HG03457 (cell line): ENCODE data around the gene AGAP1.

Experiments
- ATAC-seq: cut with Tn5 transposase; IDR thresholded peaks from one replicate; pipeline ENCODE4 v1.9.1; 2021; ENCODE audit warnings: moderate number of reproducible peaks; ENCODE audit not compliant: unreplicated experiment

AGAP1 gene

GRCh38 chr2:236161082-236161462 lies 667.2 kb downstream of the AGAP1 start:
- ATAC-seq: no peak

- ATAC-seq: no peak
Measured at GRCh38 chr2:236161531-236161930, 667.7 kb downstream of the AGAP1 start.

GRCh38 chr2:236162031-236162845 lies 668.4 kb downstream of the AGAP1 start:
- no peak for ATAC-seq

- ATAC-seq: no peak
Measured at GRCh38 chr2:236162882-236163470, 669.1 kb downstream of the AGAP1 start.

- no peak for ATAC-seq
Measured at GRCh38 chr2:236163471-236164200, 669.8 kb downstream of the AGAP1 start.

- ATAC-seq: no peak
Measured at GRCh38 chr2:236164201-236164924, 670.5 kb downstream of the AGAP1 start.

- no peak for ATAC-seq
Measured at GRCh38 chr2:236164925-236165841, 671.3 kb downstream of the AGAP1 start.

GRCh38 chr2:236165842-236166795 lies 672.3 kb downstream of the AGAP1 start:
- ATAC-seq: no peak

- no peak for ATAC-seq
Measured at GRCh38 chr2:236166796-236167296, 673.0 kb downstream of the AGAP1 start.

GRCh38 chr2:236167297-236168109 lies 673.7 kb downstream of the AGAP1 start:
- no peak for ATAC-seq

GRCh38 chr2:236168110-236169080 lies 674.6 kb downstream of the AGAP1 start, which contains the start of gene GBX2:
TSS of gene GBX2 (minus strand) at chr2:236168386. CDS start at chr2:236167971, 415 bp downstream.
- ATAC-seq: no peak

GRCh38 chr2:236169151-236169721 lies 675.4 kb downstream of the AGAP1 start:
- no peak for ATAC-seq

GRCh38 chr2:236169741-236170589 lies 676.1 kb downstream of the AGAP1 start:
- no peak for ATAC-seq

GRCh38 chr2:236170590-236171165 lies 676.8 kb downstream of the AGAP1 start:
- no peak for ATAC-seq

- no peak for ATAC-seq
Measured at GRCh38 chr2:236171181-236171679, 677.4 kb downstream of the AGAP1 start.
